Mesothelial cell of epicardium (in vitro differentiated cells): ENCODE measurements around the gene CDH18. TPM values are rescaled to one million over a fixed set of nuclear protein-coding genes. Genes with fewer than 3 reads are reported as not detected.

Experiments
- DNase-seq, 2 experiments: peaks; one replicate each; pipeline ENCODE4 v3.0.0; 2021; ENCODE audit warnings: low spot score in 2 of 2; ENCODE audit not compliant: unreplicated experiment in 2 of 2
- H3K27ac Mint-ChIP-seq: 2 replicates; pipeline ENCODE4 v1.8.0; 2021; ENCODE audit warnings: mixed read lengths
- H3K27me3 Mint-ChIP-seq: 2 replicates; pipeline ENCODE4 v1.8.0; 2021; ENCODE audit warnings: low read depth, mixed read lengths
- H3K36me3 Mint-ChIP-seq: 2 replicates; pipeline ENCODE4 v1.8.0; 2021; ENCODE audit warnings: mixed read lengths
- H3K4me1 Mint-ChIP-seq: 2 replicates; pipeline ENCODE4 v1.8.0; 2021; ENCODE audit warnings: mixed read lengths
- H3K4me3 Mint-ChIP-seq: 2 replicates; pipeline ENCODE4 v1.8.0; 2021; ENCODE audit warnings: mild to moderate bottlenecking, moderate library complexity, mixed read lengths
- H3K9me3 Mint-ChIP-seq: 2 replicates; pipeline ENCODE4 v1.8.0; 2021; ENCODE audit warnings: mixed read lengths
- CTCF ChIP-seq: fragments of 200-600 bp; sonication (generic); IDR thresholded peaks from one replicate; pipeline ENCODE4 v1.5.0; 2021; ENCODE audit warnings: antibody characterized with exemption; ENCODE audit not compliant: unreplicated experiment
- total RNA-seq: library from RNA; stranded (reverse); gene quantifications from 3 replicates; pipeline ENCODE4 v1.2.1, GENCODE V29; 2021

The CDH18 gene
- total RNA-seq, 1 donor from 2014 or later: 2.1 TPM

- Mint-ChIP-seq H3K4me3 (no peak overlapping the region), H3K27me3 (no peaks in the 10 kb centered on the region), H3K9me3 (peaks cover 14% of the 10 kb centered on the region), H3K36me3 (peaks cover 14% of the 10 kb centered on the region), H3K27ac (peak overlapping the region; percentile 64), H3K4me1 (peaks cover 9% of the 10 kb centered on the region)
- no peak for DNase-seq
- no peak for TF ChIP-seq CTCF
These were observed 254.1 kb downstream of the CDH18 start for GRCh38 chr5:19733612-19734495.

DNA sequence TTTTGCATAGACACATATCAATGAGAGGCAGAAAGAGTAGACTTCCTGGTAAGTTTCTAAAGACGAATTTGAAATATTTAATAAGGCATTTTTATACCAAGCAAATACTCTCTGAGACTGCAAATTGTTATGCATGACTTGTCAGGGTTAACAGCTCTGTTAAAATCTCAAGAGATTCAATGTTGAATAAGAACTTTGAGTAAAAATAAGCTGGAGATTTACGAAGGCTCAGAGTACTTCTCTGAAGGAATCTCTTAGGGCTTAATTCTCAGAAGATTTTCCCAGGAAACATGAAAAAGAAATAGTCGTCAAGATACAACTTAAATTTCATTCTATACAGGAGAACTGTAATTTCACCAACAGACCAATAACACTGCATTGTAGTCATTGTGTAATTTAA, 259.4 kb downstream of the CDH18 start:
- Mint-ChIP-seq H3K27ac (no peak overlapping the region), H3K4me3 (no peak overlapping the region), H3K36me3 (peaks cover 10% of the 10 kb centered on the region), H3K4me1 (no peaks in the 10 kb centered on the region), H3K27me3 (no peaks in the 10 kb centered on the region), H3K9me3 (peaks cover 22% of the 10 kb centered on the region)
- no peak for DNase-seq
- TF ChIP-seq CTCF: no peak

- no peak overlapping the region for H3K4me3 Mint-ChIP-seq
- no peaks in the 10 kb centered on the region for H3K27me3 Mint-ChIP-seq
- H3K9me3 Mint-ChIP-seq: no peaks in the 10 kb centered on the region
- no peaks in the 10 kb centered on the region for H3K4me1 Mint-ChIP-seq
- DNase-seq: no peak
- TF ChIP-seq CTCF: no peak
- H3K36me3 Mint-ChIP-seq: no peaks in the 10 kb centered on the region
- no peak overlapping the region for H3K27ac Mint-ChIP-seq
These were observed 268.9 kb downstream of the CDH18 start for GRCh38 chr5:19719109-19719508.

DNA sequence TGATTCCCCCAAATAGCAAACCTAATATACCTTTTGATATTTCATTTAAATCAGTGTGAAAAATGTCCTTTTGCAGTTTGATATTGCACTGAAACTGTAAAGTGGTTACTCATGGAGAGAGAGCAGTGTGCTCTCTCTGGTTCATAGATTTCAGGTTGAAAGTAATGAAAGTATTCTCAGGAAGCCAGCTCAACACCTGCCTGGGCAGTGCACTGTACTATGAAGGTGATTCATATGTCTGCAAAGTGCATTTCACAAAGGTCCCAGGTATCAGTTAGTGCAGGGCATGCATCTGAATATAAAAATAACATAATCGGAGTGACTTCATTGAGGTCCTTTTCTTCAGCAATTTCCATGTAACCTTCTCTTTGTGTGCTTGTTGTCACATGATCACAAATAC, 274.3 kb downstream of the CDH18 start:
- DNase-seq: no peak
- Mint-ChIP-seq H3K4me3 (no peak overlapping the region), H3K9me3 (no peaks in the 10 kb centered on the region), H3K4me1 (no peaks in the 10 kb centered on the region), H3K27ac (no peak overlapping the region), H3K27me3 (no peaks in the 10 kb centered on the region), H3K36me3 (no peaks in the 10 kb centered on the region)
- no peak for TF ChIP-seq CTCF

- Mint-ChIP-seq H3K27ac (no peak overlapping the region), H3K4me1 (no peaks in the 10 kb centered on the region), H3K4me3 (no peak overlapping the region), H3K36me3 (peaks cover 3% of the 10 kb centered on the region), H3K27me3 (no peaks in the 10 kb centered on the region), H3K9me3 (peaks cover 13% of the 10 kb centered on the region)
- no peak for DNase-seq
- TF ChIP-seq CTCF: no peak
These were observed 278.6 kb downstream of the CDH18 start for GRCh38 chr5:19709403-19709802.
